ENCODE results near the gene COL15A1. TPM values are rescaled to one million over a fixed set of nuclear protein-coding genes. Genes with fewer than 3 reads are reported as not detected.
A peak's percentile ranks its signal among the peaks of the same experiment; 100 is the strongest.
"Not testable (repeated sequence)": the region's sequence is repeated elsewhere in the genome, so short reads cannot be mapped to it uniquely, and the experiment has no call there.

The COL15A1 gene
- total RNA-seq, 1 donor from 2014 or later, result 47.2 TPM

- peak; percentile 17 for ATAC-seq
- DNase-seq, result peak; percentile 37
Observed at GRCh38 chr9:99076483-99077171, 132.9 kb downstream of the COL15A1 start.

DNA sequence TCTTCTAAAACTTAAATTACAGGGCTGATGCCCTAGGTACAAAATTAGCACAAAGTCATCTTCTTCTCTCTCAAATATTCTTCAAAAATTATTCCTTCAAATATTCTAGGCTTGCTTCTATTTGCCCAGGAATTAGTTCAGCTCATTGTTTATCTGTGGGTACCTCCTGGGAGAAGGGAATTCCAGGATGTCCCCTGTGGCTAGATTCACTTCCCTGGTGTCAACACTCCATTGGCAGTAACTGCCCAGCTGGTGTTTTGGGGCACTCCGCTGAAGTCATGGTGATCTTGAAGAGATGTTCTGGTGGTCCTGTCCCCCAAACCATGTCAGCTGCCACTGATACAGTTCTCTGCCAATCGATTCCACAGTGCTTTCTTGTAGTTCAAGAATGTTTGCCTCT is 135.0 kb downstream of the COL15A1 start:
- ATAC-seq (no peak), DNase-seq (no peak)
- intact Hi-C loops (cut with micrococcal nuclease), result no loop called here

More at GRCh38 chr9:99076483-99077171, 132.9 kb downstream of the COL15A1 start:
- intact Hi-C loops (cut with micrococcal nuclease), result no loop called here

DNA sequence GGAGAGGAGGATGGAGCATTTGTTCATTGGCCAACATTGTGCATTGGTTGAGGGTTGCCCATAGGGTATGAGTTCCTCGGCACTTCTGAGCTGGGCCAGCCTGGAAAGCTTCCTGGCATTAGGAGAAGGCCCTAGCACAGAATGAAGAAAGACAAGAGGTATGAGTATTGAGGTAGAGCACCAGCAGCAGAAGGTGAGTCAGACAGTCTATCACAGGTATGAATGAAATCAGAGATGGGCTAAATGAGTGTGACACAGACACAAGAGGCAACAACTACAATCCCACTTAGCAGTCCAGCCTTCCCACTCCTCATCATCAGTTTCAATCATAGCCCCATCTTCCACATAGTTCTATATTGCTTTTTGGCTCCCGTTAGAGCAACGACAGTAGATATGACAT is 135.8 kb downstream of the COL15A1 start:
- DNase-seq (no peak), ATAC-seq (no peak)
- intact Hi-C loops (cut with micrococcal nuclease), result no loop called here

GRCh38 chr9:99083051-99083450 is 139.3 kb downstream of the COL15A1 start:
- ATAC-seq (no peak), DNase-seq (no peak)
- intact Hi-C loops (cut with micrococcal nuclease), result no loop called here

DNA sequence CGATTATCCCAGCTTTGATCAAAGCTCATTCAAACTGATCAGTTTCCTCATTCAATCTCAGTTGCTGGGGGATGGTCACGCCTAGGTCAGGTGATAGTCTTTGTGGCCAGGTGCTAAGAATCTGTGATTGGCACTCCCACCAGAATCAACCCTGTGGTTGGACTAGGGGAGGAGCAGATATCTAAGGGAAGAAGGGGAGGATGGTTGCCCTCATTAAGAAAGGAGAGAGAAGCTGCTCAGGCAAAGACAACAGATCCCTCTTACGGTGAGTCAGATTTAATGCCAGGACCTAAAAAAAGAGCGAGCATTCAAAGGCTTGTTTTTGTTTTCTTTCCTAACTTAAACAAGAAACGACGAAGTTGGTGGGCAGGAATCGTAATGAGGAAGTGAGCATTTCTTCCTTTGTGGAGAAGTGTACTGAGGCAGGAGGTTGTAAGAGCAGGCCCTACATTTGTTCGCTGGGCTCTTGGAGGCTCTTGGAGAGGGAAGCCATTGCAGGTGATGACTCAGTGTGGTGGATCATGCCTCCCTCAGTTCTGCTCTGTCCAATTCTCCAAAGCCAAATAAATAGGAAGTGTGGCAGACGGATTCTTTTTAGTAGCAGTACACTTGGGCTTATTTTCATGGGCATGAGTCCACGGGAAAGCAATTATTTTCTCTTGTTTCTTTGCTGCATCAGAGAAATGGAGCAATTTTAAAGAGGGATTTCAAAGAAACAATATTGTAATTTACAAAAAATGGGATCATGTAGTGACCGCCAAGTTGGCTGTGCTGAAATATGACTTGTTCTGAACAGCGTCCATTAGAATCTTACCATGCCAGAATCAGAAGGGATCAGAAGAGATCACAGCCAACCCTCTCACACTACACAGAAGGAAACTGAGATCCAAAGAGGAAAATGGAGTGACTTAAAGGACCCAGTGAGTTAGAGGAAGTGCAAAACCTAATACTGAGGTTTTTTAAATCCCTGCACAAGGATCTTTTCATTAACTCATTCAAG is 142.5 kb downstream of the COL15A1 start:
- intact Hi-C loops (cut with micrococcal nuclease), result no loop called here
- no peak for DNase-seq
- ATAC-seq, result peak; percentile 57

DNA sequence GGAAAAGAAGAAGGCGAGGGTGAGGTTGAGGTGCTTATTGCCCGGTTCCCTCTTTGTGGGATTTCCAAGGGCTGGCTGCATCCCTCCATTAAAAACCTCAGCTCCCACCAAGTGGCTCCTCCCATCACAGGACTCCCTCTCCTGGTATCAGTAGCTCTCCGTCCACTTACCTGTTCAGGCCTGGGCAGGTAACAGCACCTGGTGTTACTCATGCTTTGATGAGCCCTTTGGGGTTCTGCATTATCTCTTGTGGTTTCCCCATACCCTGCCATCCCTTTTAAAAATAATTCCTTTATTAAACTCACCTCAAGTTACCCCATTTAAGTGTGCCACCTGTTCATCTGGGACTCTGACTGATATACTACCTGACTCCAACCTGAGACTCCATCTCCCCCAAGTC is 143.8 kb downstream of the COL15A1 start:
- DNase-seq (no peak), ATAC-seq (no peak)
- intact Hi-C loops (cut with micrococcal nuclease), result no loop called here

- DNase-seq (no peak), ATAC-seq (no peak)
- intact Hi-C loops (cut with micrococcal nuclease), result no loop called here
Observed at GRCh38 chr9:99090336-99091130, 146.8 kb downstream of the COL15A1 start.

- DNase-seq (peak; percentile 26), ATAC-seq (no peak)
- intact Hi-C loops (cut with micrococcal nuclease), result no loop called here
Observed at GRCh38 chr9:99092643-99093491, 149.2 kb downstream of the COL15A1 start.

GRCh38 chr9:99093492-99093791 is 149.7 kb downstream of the COL15A1 start:
- intact Hi-C loops (cut with micrococcal nuclease), result no loop called here

DNA sequence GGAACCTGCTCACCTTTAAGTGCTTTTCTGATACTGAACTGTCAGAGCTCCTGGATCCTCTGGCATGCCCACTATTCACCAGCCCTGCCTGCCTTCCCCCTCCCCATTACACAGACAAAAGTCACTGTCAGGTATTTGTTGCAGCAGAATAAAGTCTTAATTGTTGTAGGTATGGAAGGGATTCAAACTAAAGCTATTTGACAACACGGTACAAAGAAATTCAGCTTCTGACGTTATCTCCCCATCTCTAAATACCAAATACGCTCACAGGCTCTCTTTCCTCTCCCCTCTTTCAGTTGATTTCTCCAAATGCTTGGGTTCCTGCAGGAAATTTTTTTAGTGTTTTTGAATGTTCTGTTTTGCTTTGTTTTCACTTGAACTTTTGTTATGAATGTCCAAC is 151.9 kb downstream of the COL15A1 start:
- DNase-seq, result no peak
- ATAC-seq, result no peak
- intact Hi-C loops (cut with micrococcal nuclease), result no loop called here

More at GRCh38 chr9:99093492-99093791, 149.7 kb downstream of the COL15A1 start:
- no peak for DNase-seq
- no peak for ATAC-seq

DNA sequence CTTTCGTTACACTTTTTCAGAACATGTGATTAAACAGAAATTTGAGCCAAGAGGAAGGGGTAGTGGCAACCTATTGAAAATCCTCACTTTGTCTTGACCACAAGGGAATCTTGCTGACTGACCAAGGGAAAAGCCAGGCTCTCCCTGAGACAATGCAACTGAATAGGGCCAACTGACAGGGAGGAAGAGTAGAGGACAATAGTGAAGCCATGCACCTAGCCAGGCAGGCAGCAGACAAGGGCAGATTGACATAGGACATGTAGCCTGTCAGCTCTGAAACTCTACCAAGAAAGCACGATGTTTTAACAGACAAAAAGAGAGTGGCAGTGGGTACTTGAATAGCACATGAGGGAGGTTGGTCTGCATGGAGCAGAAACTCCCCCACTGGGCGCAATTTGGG is 152.7 kb downstream of the COL15A1 start:
- ATAC-seq, result no peak
- intact Hi-C loops (cut with micrococcal nuclease), result no loop called here
- no peak for DNase-seq

GRCh38 chr9:99099806-99100585 is 156.3 kb downstream of the COL15A1 start:
- intact Hi-C loops (cut with micrococcal nuclease); ATAC-seq; DNase-seq: not testable (repeated sequence)

DNA sequence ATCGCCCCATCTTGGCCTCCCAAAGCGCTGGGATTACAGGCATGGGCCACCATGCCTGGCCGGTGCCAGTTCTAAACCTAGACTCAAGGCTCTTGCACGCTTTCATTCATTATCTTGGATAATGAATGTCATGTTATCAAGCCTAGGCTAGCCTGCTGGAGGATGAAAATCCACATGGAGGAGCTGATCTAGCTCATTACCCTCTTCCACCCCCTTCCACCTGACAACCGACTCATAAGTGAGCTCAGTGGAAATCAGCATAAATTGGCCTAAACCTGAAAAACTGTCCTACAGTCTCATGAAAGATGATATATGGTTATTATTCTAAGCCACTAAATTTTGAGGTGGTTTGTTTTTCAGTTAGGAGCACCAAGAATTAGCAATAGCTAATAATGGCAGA is 157.6 kb downstream of the COL15A1 start:
- intact Hi-C loops (cut with micrococcal nuclease), result no loop called here
- no peak for ATAC-seq

GRCh38 chr9:99101812-99102211 is 158.1 kb downstream of the COL15A1 start:
- DNase-seq, result no peak
- intact Hi-C loops (cut with micrococcal nuclease), result no loop called here
- no peak for ATAC-seq

More for the DNA sequence above, 157.6 kb downstream of the COL15A1 start:
- DNase-seq, result no peak

DNA sequence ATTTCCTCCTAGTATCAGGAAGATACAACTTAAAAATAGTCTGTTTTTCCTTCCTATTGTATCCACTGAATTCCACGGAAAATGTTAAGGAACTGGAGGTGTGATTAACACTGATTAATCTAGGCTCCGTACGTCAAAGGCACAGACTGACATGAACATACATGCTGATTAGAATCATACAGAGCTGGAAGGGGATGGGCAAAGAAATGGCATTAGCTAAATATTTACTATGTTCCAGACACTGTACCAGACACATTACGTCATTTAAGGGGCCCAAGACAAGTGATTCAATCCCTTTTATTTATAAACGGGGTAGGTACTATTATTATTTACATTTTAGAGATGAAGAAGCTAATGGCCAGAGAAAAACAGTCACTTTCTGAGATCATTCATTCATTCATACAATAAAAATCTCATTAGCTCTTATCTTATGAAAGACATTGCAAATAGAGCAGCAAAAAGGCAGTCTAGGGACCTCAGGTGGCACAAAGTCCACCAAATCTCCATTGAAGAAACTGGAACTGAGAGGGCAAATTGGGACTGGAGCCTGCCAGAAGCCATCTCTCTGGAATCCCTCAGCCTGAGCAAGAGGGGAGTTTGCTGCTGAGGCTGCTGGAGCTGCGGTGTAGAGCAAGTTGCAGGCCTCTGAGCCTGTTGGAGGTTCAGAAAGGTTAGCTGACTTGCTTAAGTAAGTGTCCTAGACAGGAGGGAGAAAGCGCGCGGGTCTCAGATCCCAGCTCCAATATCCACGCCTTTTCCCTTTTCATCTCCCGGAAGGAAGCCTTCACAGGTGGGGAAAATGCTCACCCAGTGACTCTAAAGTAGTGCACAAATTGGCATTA is 159.6 kb downstream of the COL15A1 start:
- ATAC-seq (no peak), DNase-seq (no peak)

GRCh38 chr9:99103901-99104458 is 160.3 kb downstream of the COL15A1 start:
- intact Hi-C loops (cut with micrococcal nuclease), result no loop called here
- DNase-seq, result peak; percentile 39

More for the DNA sequence above, 159.6 kb downstream of the COL15A1 start:
- intact Hi-C loops (cut with micrococcal nuclease), result no loop called here

More at GRCh38 chr9:99103901-99104458, 160.3 kb downstream of the COL15A1 start:
- no peak for ATAC-seq

All from left ventricle myocardium superior (tissue), 1 donor.